ENCODE results near the gene DNAH6. TPM values are rescaled to one million over a fixed set of nuclear protein-coding genes. Genes with fewer than 3 reads are reported as not detected.
A peak's percentile ranks its signal among the peaks of the same experiment; 100 is the strongest.
"Not testable (repeated sequence)": the region's sequence is repeated elsewhere in the genome, so short reads cannot be mapped to it uniquely, and the experiment has no call there.

The DNAH6 gene
- total RNA-seq, 1 donor from 2014 or later = 5.5 TPM

DNA sequence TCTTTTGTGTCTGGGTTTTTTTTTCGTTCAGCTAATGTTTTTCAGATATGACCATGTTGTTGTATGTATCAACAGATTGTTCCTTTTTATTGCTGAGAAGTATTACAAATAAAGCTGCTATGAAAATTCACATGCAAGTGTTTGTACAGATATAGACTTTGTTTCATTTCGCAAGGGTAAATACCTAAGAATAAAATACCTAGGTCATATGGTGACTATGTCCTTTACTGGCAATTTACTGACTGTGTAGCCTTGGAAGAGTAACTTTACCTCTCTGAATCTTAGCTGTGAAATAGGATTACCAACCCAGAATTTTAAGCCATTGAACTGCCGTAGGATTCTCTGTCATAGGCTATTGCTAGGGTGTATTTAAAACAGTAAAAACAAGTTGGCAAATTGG, 19.0 kb upstream of the DNAH6 start:
- Mint-ChIP-seq H3K9me3 (ENCODE audit: low read depth) (peaks cover 14% of the 10 kb centered on the region), H3K27ac (no peak overlapping the region), H3K27me3 (no peaks in the 10 kb centered on the region), H3K4me3 (ENCODE audit: low read depth) (no peak overlapping the region), H3K4me1 (ENCODE audit: low read depth) (no peaks in the 10 kb centered on the region), H3K36me3 (ENCODE audit: insufficient read depth) (peaks cover 2% of the 10 kb centered on the region)
- TF ChIP-seq CTCF (IDR thresholded peaks at IDR 0.05; ENCODE audit: unreplicated experiment) = no peak
- no peak for DNase-seq (ENCODE audit: low spot score, unreplicated experiment)

DNA sequence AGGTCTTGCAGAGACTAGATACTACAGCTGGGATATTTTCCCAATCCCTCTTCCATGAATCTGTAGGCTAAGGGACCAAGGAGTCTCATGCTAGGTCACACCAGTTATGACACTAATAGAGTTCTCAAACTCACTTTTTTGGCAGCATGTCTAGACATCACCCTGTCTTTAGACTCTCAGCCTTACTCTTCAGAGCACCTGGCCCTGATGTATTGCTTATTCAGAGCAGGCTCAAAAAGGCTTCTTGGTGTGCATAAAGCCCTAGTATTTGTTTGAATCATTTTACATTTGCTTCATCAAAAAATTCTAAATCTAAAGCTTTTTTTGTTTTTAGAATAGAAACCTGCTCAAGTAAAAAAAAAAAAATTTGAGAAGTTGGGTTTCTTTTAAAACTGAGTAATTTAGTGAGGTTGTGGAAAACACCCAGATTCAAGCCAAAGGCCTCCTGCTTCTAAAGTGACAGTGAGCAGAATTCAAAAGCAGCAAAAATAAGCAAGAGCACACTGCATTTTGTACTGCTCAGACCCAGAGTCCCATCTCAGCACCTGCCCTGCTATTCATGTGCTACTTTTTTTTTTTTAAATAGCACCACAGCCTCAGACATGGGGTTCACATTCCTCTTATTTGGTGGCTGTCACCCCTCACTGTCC, 18.0 kb upstream of the DNAH6 start:
- no peak for DNase-seq (ENCODE audit: low spot score, unreplicated experiment)
- no peak for TF ChIP-seq CTCF (IDR thresholded peaks at IDR 0.05; ENCODE audit: unreplicated experiment)
- H3K9me3 Mint-ChIP-seq (ENCODE audit: low read depth) = peaks cover 14% of the 10 kb centered on the region
- no peak overlapping the region for H3K4me3 Mint-ChIP-seq (ENCODE audit: low read depth)
- H3K36me3 Mint-ChIP-seq (ENCODE audit: insufficient read depth) = peaks cover 2% of the 10 kb centered on the region
- H3K27me3 Mint-ChIP-seq = no peaks in the 10 kb centered on the region
- no peaks in the 10 kb centered on the region for H3K4me1 Mint-ChIP-seq (ENCODE audit: low read depth)
- no peak overlapping the region for H3K27ac Mint-ChIP-seq

DNA sequence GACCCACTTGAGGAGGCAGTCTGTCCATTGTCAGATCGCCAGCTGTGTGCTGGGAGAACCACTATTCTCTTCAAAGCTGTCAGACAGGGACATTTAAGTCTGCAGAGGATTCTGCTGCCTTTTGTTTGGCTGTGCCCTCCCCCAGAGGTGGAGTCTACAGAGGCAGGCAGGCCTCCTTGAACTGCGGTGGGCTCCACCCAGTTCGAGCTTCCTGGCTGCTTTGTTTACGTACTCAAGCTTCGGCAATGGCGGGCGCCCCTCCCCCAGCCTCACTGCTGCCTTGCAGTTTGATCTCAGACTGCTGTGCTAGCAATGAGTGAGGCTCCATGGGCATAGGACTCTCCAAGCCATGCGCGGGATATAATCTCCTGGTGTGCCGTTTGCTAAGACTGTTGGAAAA, 5.3 kb upstream of the DNAH6 start:
- H3K4me3 Mint-ChIP-seq (ENCODE audit: low read depth); H3K36me3 Mint-ChIP-seq (ENCODE audit: insufficient read depth); H3K27me3 Mint-ChIP-seq; H3K4me1 Mint-ChIP-seq (ENCODE audit: low read depth); DNase-seq (ENCODE audit: low spot score, unreplicated experiment); H3K27ac Mint-ChIP-seq: not testable (repeated sequence)
- H3K9me3 Mint-ChIP-seq (ENCODE audit: low read depth) = peaks cover 23% of the 10 kb centered on the region

GRCh38 chr2:84515788-84516187, 510 bp upstream of the DNAH6 start:
- no peak for TF ChIP-seq CTCF (IDR thresholded peaks at IDR 0.05; ENCODE audit: unreplicated experiment)
- Mint-ChIP-seq H3K4me3 (ENCODE audit: low read depth) (peak overlapping the region; percentile 84), H3K9me3 (ENCODE audit: low read depth) (peaks cover 9% of the 10 kb centered on the region), H3K4me1 (ENCODE audit: low read depth) (no peaks in the 10 kb centered on the region), H3K36me3 (ENCODE audit: insufficient read depth) (no peaks in the 10 kb centered on the region), H3K27ac (peak overlapping the region; percentile 90), H3K27me3 (no peaks in the 10 kb centered on the region)
- no peak for DNase-seq (ENCODE audit: low spot score, unreplicated experiment)

DNA sequence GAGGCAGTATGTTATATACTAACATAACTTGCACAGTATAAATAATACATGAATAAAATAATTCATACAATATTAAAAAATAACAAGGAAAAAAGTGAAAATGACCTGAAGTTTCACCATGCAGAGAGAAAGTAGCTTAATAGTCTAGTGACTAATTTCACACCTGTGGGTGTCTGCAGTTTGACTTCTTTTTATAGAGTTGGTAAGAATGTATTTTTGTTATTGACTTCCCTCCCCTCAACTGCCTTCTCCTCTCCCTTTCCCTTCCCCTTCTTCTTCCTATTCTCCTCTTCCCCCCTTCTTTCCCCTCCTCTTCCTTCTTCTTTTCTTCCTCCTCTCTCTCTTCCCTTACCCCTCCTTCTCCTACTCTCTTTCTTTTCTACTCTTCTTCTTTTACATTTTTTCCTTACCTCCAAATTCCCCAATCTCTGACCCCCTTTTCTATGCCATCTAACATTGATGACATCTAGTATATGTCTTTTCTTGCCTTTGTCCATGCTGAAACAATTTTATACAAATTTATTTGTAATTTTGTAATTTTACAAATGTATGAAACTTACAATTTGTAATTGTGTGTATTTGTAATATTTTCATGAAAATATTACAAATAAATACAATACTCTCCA, 3.1 kb downstream of the DNAH6 start:
- no peaks in the 10 kb centered on the region for H3K27me3 Mint-ChIP-seq
- peaks cover 29% of the 10 kb centered on the region for H3K9me3 Mint-ChIP-seq (ENCODE audit: low read depth)
- DNase-seq (ENCODE audit: low spot score, unreplicated experiment) = no peak
- no peak overlapping the region for H3K27ac Mint-ChIP-seq
- H3K4me3 Mint-ChIP-seq (ENCODE audit: low read depth) = no peak overlapping the region
- TF ChIP-seq CTCF (IDR thresholded peaks at IDR 0.05; ENCODE audit: unreplicated experiment) = no peak
- no peaks in the 10 kb centered on the region for H3K4me1 Mint-ChIP-seq (ENCODE audit: low read depth)
- peaks cover 15% of the 10 kb centered on the region for H3K36me3 Mint-ChIP-seq (ENCODE audit: insufficient read depth)

DNA sequence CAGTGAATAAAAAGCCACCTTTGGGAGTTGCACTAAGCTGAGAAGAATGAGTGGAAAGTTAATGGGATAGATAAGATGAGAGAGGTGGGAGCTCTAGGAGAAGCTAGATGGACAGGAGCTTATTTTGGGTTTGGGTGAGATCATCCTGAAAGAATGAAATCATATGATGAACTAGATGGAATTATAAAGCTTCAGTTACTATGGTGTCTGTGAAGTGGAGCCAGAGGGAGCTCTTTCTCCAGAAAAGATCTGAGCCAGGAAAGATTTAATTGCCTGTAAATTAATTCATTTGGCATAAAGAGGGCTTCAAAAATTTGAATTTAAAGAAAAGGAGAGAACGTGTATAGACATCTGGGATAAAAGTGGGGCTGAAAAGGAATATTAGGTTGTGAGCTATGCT, 10.3 kb downstream of the DNAH6 start:
- TF ChIP-seq CTCF (IDR thresholded peaks at IDR 0.05; ENCODE audit: unreplicated experiment) = no peak
- Mint-ChIP-seq H3K9me3 (ENCODE audit: low read depth) (peaks cover 25% of the 10 kb centered on the region), H3K4me3 (ENCODE audit: low read depth) (no peak overlapping the region), H3K4me1 (ENCODE audit: low read depth) (peaks cover 13% of the 10 kb centered on the region), H3K27ac (no peak overlapping the region), H3K27me3 (no peaks in the 10 kb centered on the region), H3K36me3 (ENCODE audit: insufficient read depth) (peaks cover 12% of the 10 kb centered on the region)
- no peak for DNase-seq (ENCODE audit: low spot score, unreplicated experiment)
